Urothelium cell line (cell line): Measurements from ENCODE around the gene CAMK2G.
A peak's percentile ranks its signal among the peaks of the same experiment; 100 is the strongest.

ENCODE experiments used
- DNase-seq: peaks from one replicate; pipeline ENCODE4 v3.0.0; 2011; ENCODE audit warnings: low spot score, mixed read lengths
- FAIRE-seq: peaks from 2 replicates; lab custom pipeline; 2011; peaks lifted over from hg19 to GRCh38; lab: Jason Lieb, UNC

CAMK2G gene

DNA sequence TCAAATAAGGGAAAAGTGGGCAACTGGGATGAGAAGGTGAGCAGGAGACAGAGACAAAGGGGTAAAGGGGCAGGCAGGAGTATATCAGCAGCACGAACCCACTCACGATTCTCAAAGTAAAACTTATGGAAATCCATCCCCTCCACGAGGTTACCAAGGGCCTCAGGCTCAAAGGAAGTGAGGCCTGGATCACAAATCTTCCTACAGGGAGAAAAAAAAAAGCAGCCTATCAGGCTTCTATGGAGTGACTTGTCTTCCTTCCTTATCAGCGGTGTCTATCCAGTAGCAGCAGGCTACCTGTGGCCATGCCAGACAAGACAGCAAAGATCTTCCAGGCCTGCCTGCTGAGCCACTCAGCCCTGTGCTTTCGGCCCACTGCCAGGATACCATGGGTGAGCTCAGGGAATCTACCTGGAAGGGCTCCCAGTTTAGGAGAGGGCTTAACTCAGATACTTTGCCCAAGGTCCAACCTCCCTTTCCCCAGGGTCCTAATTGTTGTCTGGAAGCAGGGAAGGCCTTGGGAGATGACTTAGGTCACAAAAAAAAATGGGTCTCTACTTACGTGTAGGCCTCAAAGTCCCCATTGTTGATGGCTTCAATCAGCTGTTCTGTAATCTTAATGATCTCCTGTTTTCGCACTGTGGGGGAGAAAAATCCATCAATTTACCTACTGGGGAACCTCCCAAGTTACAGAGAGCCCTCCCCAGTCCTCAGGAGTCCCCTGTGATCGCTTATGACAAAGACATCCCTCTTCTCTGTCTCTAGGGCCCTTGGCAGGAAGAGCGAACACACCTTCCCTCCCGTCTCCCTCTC is 57.2 kb downstream of the CAMK2G start:
- DNase-seq = no peak
- no peak for FAIRE-seq

GRCh38 chr10:73815719-73816030 is 58.7 kb downstream of the CAMK2G start:
- DNase-seq = no peak
- FAIRE-seq = no peak

DNA sequence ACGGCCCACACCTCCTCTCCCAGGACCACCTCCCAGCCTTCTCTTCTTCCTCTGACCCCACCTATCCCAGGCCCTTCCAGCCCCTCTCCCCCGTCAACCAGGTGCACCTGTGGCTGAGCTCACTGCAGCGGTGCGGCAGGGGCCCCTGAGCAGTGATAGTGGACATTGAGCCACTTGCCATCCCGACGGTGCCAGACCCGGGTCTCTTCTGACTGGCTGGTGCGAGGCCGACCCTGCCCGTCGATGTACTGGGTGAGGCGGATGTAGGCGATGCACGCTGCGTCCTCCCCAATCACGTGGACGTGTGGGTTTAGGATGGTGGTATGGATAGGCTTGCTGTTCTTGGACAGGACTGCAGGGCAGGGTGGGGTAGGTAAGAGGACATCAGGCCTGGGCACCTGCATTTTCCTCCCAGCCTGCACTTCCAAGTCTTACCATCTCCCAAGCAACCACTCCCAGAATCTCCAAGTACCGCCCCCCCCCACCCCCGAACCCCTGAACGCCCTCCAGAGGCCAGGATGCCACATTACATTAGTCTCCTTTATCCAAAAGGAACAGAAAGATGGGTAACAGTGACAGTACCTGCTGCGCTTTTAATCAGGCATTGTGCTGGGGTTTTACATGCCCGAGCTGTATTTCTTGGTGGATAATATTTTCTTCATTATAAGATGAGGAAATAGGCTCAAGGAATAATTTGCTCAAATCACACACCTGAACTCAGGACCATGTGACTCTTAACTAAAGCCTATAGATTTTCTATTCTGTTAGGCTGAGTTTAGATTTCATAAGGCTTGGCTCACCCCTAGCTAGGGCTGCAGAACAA is 59.2 kb downstream of the CAMK2G start:
- DNase-seq = peak; percentile 54
- no peak for FAIRE-seq

DNA sequence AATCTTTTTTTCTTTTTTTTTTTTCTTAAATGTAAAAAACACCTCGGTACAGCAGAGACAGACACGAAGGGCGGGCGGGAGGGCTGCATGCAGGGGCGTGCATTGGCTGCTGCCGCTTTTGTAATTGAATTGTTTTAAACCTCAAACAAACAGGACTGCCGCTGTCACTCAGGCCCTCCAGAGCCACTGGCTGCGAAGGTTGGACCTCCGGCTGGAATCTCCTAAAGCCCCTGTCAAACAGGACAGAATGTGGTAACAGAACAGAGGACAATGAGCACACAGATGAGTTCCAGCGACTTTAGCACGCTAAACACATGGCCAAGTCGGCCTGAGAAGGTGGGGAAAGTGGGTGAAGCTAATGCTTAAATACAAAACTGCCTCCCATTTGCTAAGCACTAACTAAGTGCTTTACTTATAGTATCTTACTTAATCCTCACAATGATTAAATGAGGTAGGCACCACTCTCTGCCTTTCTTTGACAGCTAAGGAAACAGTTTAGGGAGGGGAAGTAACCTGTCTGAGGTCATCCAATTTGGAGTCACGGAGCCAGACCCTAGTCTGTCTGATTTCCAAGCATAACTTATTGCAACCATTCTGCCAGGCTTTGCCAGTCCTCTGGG is 60.0 kb downstream of the CAMK2G start:
- FAIRE-seq (no peak), DNase-seq (no peak)

DNA sequence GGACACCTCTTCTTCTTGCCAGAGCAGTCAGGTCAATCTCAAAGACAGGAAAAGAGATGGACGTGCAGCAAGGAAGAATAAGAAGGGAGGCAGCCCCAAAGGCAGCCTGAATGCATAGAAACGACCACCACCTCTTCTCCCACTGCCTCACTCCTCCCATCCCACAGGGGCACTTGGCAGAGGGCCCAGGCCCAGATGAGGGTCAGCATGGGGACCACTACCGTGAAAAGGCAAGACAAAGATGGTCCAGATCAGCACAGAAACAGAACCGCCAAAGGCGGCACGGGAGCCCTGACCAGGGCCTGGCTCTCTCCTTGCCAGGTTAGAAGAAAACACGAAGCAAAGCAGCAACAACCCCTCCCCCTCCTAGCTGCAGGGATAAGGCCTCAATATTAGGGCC is 61.0 kb downstream of the CAMK2G start:
- DNase-seq = no peak
- FAIRE-seq = no peak

DNA sequence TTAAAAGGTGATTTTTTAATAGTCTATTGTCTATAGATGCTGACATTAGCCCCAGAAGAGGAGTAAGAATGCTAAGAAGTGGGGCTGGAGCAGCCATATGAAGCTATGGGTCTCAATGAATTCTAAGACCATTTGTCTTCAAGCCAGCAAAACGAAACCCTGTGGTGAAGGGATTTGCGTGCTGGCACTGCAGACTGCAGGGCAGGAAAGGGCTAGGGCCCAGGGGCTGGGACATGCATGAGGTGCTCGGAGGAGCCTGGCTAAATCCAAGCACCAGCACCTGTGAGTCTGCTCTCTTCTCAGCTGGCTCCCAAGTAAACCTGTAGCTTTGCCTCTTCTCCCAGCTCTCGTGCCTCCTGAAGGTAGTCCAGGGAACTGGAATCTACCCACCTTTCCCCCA is 61.7 kb downstream of the CAMK2G start:
- FAIRE-seq = no peak

GRCh38 chr10:73810735-73811465 is 63.5 kb downstream of the CAMK2G start:
- DNase-seq (peak; percentile 50), FAIRE-seq (no peak)

More for the DNA sequence above, 61.7 kb downstream of the CAMK2G start:
- no peak for DNase-seq

- FAIRE-seq = no peak
- DNase-seq = no peak
These were observed 64.0 kb downstream of the CAMK2G start for GRCh38 chr10:73810358-73810734.

DNA sequence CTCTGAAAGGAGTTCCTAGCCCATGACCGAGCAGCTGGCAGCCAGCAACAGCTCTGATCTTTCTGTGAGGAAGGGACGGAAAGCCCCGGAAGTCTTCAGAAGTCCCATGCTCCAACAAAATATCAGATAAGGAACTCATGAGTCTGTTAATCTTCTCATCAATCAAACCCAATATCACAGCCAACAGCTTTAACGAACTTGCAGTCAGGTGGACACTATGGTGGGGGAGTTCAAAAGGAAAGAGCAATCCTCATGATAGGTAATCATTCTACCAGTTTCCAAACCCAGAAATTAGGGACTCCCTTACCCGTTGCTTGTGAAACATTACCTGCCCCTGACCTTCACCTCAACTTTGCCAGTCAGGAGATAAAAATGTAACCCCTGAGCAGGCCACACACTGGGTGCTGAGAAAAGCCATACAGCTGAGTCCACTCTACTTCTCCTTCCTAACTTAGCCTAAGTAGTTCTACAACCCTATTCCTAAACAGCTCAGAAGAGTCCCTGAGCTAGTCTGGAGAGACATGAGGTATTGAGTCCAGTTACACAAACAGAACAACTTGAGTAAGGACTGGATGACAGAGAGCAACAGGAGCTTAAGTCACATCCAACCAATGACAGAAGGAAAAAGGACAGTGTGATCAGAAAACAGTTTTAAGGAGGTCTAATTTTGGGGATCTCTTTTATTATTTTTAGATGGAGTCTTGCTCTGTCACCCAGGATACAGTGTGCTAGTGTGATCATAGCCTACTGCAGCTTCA is 65.1 kb downstream of the CAMK2G start:
- DNase-seq (no peak), FAIRE-seq (no peak)

GRCh38 chr10:73808021-73808815 is 66.1 kb downstream of the CAMK2G start:
- DNase-seq (no peak), FAIRE-seq (no peak)

GRCh38 chr10:73807471-73807870 is 66.9 kb downstream of the CAMK2G start:
- FAIRE-seq = no peak

GRCh38 chr10:73806176-73806950 is 68.0 kb downstream of the CAMK2G start:
- DNase-seq (no peak), FAIRE-seq (no peak)

More at GRCh38 chr10:73807471-73807870, 66.9 kb downstream of the CAMK2G start:
- no peak for DNase-seq

- no peak for FAIRE-seq
- DNase-seq = no peak
These were observed 70.6 kb downstream of the CAMK2G start for GRCh38 chr10:73803680-73804286.

DNA sequence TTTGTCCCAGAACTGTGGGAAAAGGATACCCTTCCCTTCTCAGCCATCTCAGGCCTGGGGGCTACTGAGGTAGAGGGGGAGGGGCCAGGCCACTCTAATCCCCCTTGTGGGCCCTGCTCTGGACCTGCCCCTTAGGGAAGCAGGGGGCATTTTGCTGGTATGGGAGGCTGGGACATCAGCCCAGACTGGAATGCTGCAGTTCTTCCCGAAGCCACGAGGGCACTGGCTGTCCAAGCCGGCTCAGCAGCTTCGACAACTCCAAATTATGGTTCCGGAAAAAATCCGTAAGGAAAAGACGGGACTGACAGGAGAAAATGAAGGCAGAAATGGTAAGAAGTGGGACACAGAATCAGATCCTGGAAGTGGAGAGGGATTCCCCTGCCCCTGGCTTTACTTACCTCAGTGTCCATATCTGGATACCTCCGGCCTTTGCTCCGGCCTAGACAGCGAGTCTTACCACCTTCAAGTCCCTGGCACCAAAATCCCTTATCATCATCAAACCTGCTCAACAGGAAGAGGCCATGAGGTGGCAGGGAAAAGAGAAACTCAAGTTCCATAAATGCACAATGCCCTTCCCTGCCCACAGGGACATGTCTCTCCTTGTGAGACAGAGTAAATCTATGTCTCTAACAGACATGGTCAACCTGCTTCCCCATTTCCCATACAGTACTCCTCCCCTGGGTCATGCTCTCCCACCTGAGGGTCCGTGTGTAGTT is 71.9 kb downstream of the CAMK2G start:
- FAIRE-seq = no peak
- no peak for DNase-seq

DNA sequence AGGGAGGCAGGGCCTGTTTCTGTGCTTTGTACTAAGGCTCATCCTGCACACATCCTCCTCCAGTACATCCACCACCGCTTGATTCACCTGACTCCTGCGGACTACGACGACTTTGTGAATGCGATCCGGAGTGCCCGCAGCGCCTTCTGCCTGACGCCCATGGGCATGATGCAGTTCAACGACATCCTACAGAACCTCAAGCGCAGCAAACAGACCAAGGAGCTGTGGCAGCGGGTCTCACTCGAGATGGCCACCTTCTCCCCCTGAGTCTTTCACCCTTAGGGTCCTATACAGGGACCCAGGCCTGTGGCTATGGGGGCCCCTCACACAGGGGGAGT is 73.1 kb downstream of the CAMK2G start:
- DNase-seq (no peak), FAIRE-seq (no peak)

GRCh38 chr10:73800560-73801252 is 73.6 kb downstream of the CAMK2G start:
- DNase-seq = no peak
- FAIRE-seq = no peak

DNA sequence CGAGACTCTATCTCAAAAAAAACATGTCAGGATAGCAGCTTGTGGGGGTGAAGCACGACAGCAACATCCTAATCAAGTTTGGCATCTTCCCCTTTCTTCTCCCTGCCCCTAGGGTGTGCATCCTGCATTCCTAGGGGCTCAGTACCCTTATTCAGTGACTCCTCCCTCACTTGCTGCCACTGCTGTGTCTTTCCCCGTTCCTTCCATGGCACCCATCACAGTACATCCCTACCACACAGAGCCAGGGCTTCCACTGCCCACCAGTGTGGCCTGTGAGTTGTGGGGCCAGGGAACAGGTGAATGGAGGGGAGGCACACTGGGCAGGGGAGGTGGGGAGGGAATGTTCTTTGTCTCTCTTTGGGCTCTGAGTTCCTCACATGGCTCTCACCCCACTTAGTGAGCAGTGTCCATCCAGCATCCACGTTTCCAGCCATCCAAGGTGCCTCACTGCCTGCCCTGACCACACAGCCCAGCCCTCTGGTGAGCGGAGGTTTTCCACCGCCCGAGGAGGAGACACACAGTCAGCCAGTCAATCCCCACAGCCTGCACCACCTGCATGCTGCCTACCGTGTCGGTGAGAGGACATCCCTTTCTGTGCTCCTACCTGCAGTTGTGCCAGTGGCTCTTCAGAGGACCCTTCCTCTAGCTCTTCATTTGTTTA is 74.3 kb downstream of the CAMK2G start:
- DNase-seq = no peak
- no peak for FAIRE-seq
